Measurements from ENCODE around the gene ARRDC2. TPM values are rescaled to one million over a fixed set of nuclear protein-coding genes. Genes with fewer than 3 reads are reported as not detected.

Gene ARRDC2
- total and polyA plus RNA-seq, 9 of the 15 experiments (the other 6 are each of a cell fraction or from before 2014, with no cell fraction given) = 1.9 to 27.4 (median 15.2) TPM

DNA sequence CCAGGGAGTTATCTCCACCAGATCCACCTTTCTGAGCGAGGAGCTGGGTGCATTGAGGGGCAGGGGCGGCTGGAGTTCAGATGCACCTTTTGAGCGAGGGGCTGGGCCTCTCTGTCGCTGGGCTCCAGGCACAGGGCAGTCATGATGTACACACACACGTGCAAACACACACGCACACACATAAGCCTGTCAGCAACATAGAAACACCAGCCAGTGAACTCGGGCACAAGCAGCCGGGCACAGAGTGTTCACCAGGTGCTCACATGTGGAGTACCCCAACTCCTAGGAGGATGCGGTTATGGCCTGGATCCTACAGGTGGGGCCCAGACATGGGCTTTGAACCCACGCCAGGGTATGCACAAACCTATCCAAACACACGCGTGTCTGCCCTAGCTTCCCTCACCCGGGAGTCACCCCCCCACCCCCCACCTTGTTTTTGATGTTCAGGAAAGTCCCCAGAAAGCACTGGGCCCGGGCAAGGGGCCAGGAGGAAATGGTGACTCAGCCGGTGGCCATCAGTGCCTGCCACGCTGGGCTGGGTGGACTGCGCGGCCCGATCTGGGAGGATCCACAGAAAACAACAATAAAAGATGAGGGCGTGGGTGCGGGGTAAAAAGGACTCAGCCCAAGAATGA is 13.3 kb downstream of the ARRDC2 start:
- peak; percentile 54 for FAIRE-seq
- ATAC-seq = peak; percentile 39
- intact Hi-C loops (cut with micrococcal nuclease) = no loop called here
- ChIA-PET POLR2A (interaction anchor here (0.6 to 1.7 kb wide), 2 partner anchors 13 to 130 kb away, joined by 3 to 6 read pairs; partner anchors contain the start of gene ARRDC2), CTCF (ENCODE audit: low intra/inter-chr PET ratio) (no interaction called here)
- no peaks in the 10 kb centered on the region for H3K27me3 ChIP-seq (ENCODE audit: control insufficient read depth in 2 of 2, insufficient read depth in 2 of 2, low read length in 2 of 2)
- DNase-seq (ENCODE audit: extremely low read depth in 1 of 4, low spot score in 3 of 4) = peak; percentile 67 to 83 (median 79)
- peak overlapping the region; percentile 93 for H2AFZ ChIP-seq (ENCODE audit: low read depth, low read length)
- H3K4me2 ChIP-seq (ENCODE audit: insufficient read depth, low read length) = peak overlapping the region; percentile 97
- no peaks in the 10 kb centered on the region for H3K9me1 ChIP-seq (ENCODE audit: control insufficient read depth, insufficient read depth, low read length)
- 59% methylated on average over 16 of the region's 21 CpGs for WGBS (ENCODE audit: insufficient coverage, low coverage, missing lambda C conversion rate)
- H3K9me3 ChIP-seq (replicated peaks; ENCODE audit: control insufficient read depth, insufficient read depth, low read depth, low read length) = no peaks in the 10 kb centered on the region
- no TSS peak for BruUV-seq (replicated peaks)
- H3K4me3 ChIP-seq = peak overlapping the region; percentile 52
- peaks cover 17 to 37% of the 10 kb centered on the region in 2 experiments; a peak in 4 of 5 replicates for H3K4me1 ChIP-seq (replicated peaks in 1 of 2; ENCODE audit: control insufficient read depth in 2 of 2, insufficient read depth in 2 of 2, low read length in 2 of 2)
- peak overlapping the region; percentile 82 for H3K27ac ChIP-seq (ENCODE audit: extremely low read depth, low read depth, low read length)
- H3K9ac ChIP-seq (ENCODE audit: insufficient read depth in 1 of 2, low read depth in 2 of 2, low read length in 2 of 2) = peak overlapping the region; percentile 80 to 98
- peaks cover 17% of the 10 kb centered on the region for H3K79me2 ChIP-seq (ENCODE audit: control insufficient read depth, insufficient read depth, low read length)
- no peaks in the 10 kb centered on the region for H4K20me1 ChIP-seq (replicated peaks; ENCODE audit: control insufficient read depth, insufficient read depth, low read length)
- in situ Hi-C loops (cut with MboI) = no loop called here
- H3K36me3 ChIP-seq (ENCODE audit: control insufficient read depth, insufficient read depth, low read length) = no peaks in the 10 kb centered on the region
- TF ChIP-seq, protein P1, sequence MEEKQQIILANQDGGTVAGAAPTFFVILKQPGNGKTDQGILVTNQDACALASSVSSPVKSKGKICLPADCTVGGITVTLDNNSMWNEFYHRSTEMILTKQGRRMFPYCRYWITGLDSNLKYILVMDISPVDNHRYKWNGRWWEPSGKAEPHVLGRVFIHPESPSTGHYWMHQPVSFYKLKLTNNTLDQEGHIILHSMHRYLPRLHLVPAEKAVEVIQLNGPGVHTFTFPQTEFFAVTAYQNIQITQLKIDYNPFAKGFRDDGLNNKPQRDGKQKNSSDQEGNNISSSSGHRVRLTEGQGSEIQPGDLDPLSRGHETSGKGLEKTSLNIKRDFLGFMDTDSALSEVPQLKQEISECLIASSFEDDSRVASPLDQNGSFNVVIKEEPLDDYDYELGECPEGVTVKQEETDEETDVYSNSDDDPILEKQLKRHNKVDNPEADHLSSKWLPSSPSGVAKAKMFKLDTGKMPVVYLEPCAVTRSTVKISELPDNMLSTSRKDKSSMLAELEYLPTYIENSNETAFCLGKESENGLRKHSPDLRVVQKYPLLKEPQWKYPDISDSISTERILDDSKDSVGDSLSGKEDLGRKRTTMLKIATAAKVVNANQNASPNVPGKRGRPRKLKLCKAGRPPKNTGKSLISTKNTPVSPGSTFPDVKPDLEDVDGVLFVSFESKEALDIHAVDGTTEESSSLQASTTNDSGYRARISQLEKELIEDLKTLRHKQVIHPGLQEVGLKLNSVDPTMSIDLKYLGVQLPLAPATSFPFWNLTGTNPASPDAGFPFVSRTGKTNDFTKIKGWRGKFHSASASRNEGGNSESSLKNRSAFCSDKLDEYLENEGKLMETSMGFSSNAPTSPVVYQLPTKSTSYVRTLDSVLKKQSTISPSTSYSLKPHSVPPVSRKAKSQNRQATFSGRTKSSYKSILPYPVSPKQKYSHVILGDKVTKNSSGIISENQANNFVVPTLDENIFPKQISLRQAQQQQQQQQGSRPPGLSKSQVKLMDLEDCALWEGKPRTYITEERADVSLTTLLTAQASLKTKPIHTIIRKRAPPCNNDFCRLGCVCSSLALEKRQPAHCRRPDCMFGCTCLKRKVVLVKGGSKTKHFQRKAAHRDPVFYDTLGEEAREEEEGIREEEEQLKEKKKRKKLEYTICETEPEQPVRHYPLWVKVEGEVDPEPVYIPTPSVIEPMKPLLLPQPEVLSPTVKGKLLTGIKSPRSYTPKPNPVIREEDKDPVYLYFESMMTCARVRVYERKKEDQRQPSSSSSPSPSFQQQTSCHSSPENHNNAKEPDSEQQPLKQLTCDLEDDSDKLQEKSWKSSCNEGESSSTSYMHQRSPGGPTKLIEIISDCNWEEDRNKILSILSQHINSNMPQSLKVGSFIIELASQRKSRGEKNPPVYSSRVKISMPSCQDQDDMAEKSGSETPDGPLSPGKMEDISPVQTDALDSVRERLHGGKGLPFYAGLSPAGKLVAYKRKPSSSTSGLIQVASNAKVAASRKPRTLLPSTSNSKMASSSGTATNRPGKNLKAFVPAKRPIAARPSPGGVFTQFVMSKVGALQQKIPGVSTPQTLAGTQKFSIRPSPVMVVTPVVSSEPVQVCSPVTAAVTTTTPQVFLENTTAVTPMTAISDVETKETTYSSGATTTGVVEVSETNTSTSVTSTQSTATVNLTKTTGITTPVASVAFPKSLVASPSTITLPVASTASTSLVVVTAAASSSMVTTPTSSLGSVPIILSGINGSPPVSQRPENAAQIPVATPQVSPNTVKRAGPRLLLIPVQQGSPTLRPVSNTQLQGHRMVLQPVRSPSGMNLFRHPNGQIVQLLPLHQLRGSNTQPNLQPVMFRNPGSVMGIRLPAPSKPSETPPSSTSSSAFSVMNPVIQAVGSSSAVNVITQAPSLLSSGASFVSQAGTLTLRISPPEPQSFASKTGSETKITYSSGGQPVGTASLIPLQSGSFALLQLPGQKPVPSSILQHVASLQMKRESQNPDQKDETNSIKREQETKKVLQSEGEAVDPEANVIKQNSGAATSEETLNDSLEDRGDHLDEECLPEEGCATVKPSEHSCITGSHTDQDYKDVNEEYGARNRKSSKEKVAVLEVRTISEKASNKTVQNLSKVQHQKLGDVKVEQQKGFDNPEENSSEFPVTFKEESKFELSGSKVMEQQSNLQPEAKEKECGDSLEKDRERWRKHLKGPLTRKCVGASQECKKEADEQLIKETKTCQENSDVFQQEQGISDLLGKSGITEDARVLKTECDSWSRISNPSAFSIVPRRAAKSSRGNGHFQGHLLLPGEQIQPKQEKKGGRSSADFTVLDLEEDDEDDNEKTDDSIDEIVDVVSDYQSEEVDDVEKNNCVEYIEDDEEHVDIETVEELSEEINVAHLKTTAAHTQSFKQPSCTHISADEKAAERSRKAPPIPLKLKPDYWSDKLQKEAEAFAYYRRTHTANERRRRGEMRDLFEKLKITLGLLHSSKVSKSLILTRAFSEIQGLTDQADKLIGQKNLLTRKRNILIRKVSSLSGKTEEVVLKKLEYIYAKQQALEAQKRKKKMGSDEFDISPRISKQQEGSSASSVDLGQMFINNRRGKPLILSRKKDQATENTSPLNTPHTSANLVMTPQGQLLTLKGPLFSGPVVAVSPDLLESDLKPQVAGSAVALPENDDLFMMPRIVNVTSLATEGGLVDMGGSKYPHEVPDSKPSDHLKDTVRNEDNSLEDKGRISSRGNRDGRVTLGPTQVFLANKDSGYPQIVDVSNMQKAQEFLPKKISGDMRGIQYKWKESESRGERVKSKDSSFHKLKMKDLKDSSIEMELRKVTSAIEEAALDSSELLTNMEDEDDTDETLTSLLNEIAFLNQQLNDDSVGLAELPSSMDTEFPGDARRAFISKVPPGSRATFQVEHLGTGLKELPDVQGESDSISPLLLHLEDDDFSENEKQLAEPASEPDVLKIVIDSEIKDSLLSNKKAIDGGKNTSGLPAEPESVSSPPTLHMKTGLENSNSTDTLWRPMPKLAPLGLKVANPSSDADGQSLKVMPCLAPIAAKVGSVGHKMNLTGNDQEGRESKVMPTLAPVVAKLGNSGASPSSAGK (IDR thresholded peaks at IDR 0.05) = 0 out of 2 replicates have a peak, but pooled peaks have one; percentile 4
- peak; percentile 33; the same call in 1 of the 2 replicates for TF ChIP-seq ZBTB7A (IDR thresholded peaks at IDR 0.05; ENCODE audit: borderline replicate concordance, control insufficient read depth, low read depth, low read length)
- peak; percentile 57; the same call in 1 of the 2 replicates for TF ChIP-seq SMARCE1 (IDR thresholded peaks at IDR 0.05)
- 0 out of 2 replicates have a peak, but pooled peaks have one; percentile 20 for TF ChIP-seq MBD2 (IDR thresholded peaks at IDR 0.05; ENCODE audit: borderline replicate concordance, low read depth)
- TF ChIP-seq TAF1 (IDR thresholded peaks at IDR 0.05; ENCODE audit: control insufficient read depth, extremely low read depth, insufficient read depth, low read length, severe bottlenecking) = peak; percentile 15
- no peak for TF ChIP-seq IRF2 (CRISPR knock-in tag; IDR thresholded peaks at IDR 0.05)
- 0 out of 2 replicates have a peak, but pooled peaks have one; percentile 14 for TF ChIP-seq SMARCC2 (IDR thresholded peaks at IDR 0.05; ENCODE audit: low read depth)
- TF ChIP-seq, protein P2, sequence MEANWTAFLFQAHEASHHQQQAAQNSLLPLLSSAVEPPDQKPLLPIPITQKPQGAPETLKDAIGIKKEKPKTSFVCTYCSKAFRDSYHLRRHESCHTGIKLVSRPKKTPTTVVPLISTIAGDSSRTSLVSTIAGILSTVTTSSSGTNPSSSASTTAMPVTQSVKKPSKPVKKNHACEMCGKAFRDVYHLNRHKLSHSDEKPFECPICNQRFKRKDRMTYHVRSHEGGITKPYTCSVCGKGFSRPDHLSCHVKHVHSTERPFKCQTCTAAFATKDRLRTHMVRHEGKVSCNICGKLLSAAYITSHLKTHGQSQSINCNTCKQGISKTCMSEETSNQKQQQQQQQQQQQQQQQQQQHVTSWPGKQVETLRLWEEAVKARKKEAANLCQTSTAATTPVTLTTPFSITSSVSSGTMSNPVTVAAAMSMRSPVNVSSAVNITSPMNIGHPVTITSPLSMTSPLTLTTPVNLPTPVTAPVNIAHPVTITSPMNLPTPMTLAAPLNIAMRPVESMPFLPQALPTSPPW (CRISPR knock-in tag; IDR thresholded peaks at IDR 0.05) = peak; percentile 61; the same call in 1 of the 2 replicates
